GM18951 (cell line): ENCODE data around the gene ATG13.

Experiments
- POLR2A ChIP-seq: IDR thresholded peaks from 4 replicates; pipeline ENCODE4 v1.6.1; 2011; ENCODE audit warnings: mild to moderate bottlenecking; ENCODE audit not compliant: insufficient read length, insufficient read depth; ENCODE audit errors: extremely low read depth
- in situ Hi-C: fragments of 300-500 bp; cut with MboI; formaldehyde crosslinking; loops from one replicate; pipeline ENCODE4 v1.12.0; 2022; ENCODE audit warnings: low sequenced_read_pairs, mixed read lengths, inconsistent platforms; ENCODE audit not compliant: unreplicated experiment

Gene ATG13

DNA sequence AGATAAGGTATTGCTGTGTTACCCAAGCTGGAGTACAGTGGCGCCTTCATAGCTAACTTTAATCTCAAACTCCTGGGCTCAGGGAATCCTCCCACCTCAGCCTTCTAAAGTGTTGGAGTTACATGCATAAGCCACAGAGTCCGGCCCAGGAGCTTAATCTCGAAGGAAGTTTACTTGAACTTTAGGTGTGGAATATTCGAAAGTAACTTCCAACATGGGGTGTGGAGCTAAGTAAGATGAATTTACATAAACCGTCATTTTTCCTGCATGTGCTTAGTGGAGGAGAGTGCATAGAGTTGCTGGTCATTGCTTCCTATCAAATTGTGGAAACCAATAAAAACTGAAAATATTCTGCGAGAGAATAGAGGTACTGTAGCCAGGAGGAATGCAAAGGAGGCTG lies 1.5 kb downstream of the ATG13 start:
- no peak for TF ChIP-seq POLR2A
- in situ Hi-C loops = no loop called here

DNA sequence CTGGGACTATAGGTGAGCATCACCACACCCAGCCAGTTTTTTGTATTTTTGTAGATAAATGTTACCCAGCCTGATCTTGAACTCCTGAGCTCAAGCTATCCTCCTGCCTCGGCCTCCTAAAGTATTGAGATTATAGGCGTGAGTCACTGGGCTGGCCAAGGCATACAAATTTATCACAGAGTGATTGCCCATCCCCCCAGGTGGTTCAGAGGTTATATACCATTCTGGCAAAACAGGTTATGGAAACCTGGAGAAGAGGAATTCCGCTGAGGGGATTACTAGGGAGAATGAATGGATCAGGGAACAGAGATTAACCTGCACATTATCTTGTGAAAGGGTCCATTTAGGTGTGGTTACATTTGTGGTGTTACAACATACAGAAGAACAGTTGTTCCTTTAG lies 8.1 kb downstream of the ATG13 start:
- in situ Hi-C loops = no loop called here
- TF ChIP-seq POLR2A = no peak

DNA sequence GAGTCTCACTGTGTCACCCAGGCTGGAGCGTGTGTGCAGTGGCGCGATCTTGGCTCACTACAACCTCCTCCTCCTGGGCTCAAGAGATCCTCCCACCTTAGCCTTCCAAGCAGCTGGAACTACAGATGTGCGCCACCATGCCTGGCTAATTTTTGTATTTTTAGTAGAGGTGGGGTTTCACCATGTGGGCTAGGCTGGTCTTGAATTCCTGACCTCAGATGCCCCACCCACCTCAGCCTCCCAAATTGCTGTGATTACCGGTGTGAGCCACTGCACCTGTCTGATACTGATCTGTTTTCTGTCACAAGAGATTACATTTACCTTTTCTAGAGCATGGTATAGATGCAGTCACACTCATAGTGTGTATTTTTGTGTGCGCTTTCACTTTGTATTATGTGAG lies 11.6 kb downstream of the ATG13 start:
- in situ Hi-C loops = no loop called here
- no peak for TF ChIP-seq POLR2A

DNA sequence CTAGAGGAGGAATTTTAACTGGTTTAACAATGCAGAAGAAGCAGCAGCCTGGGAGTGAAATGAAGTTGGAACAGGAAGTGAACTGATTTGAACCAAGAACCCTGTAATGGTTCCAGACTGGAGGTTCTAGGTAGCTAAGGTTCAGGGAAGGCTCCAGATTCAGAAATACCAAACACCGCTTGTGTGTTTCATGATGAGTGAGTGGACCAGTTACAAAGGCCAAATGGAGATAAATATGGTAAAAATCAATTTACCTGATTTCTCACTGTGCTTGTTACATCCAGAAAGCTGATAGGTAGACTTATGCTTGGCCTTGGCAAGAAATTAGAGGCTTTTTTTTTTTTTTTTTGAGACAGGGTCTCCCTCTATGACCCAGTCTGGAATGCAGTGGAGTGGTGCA lies 12.9 kb downstream of the ATG13 start:
- in situ Hi-C loops = no loop called here
- TF ChIP-seq POLR2A = no peak

DNA sequence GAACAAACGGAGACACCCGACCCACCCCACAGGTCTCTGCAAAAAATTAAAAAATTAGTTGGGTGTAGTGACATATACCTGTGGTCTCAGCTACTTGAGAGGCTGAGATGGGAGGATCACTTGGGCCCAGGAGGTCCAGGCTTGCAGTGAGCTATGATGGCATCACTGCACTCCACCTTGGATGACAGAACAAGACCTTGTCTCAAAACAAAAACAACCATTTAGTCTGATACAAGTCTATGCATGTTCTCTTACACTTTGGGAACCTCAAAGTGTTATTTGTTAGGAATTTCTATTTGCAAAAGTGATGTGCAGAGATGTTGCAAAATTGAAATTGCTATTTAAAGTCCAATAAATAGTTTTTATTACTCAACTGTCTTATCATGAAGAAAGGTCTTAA lies 14.3 kb downstream of the ATG13 start:
- in situ Hi-C loops = no loop called here
- TF ChIP-seq POLR2A = no peak

DNA sequence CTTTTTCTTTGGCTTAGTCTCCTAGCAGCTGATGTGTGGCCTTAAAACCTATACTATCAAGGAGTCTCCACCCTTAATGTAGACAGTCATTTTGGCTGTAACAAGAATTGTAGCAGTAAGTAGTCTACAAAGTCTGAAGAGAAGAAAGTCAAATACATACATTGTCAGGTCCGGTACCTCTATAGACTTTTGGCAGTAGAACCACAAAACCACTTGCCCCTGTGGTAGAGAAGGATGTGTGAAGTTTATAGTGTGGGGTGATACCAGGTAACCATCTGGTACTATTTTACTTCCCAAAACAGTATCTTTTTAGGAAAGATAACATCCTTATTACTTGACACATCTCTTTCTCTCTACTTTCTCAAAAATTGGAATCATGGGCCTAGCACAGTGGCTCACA lies 15.1 kb downstream of the ATG13 start:
- in situ Hi-C loops = no loop called here
- no peak for TF ChIP-seq POLR2A

DNA sequence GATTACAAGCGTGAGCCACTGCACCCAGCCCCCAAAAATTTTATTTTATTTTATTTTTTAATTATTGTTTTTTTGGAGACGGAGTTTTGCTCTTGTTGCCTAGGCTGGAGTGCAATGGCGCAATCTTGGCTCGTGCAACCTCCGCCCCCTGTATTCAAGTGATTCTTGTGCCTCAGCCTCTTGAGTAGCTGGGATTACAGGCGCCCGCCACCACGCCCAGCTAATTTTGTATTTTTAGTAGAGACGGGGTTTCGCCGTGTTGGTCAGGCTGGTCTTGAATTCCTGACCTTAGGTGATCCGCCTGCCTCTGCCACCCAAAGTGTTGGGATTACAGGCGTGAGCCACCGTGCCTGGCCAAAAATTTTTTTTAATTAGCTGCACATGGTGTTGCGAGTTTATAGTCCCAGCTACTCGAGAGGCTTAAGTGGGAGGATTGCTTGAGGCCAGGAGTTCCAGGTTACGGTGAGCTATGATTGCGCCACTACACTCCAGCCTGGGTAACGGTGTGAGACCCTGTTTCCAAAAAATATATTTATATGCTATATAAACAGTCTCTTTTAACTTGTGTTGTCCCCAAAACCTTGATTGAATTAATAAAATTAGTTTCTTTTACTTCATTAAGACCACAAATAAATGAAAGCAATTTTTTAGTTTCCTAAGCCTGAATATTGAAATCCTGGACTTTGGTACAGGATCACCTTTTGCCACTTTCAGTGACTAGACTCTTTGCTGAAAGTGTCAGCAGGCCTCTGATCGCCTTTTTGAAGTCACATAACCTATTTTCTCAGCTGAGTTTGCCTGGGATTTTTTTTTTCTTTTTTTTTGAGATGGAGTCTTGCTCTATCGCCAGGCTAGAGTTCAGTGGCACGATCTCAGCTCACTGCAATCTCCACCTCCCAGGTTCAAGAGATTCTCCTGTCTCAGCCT lies 16.2 kb downstream of the ATG13 start:
- in situ Hi-C loops = no loop called here
- no peak for TF ChIP-seq POLR2A

DNA sequence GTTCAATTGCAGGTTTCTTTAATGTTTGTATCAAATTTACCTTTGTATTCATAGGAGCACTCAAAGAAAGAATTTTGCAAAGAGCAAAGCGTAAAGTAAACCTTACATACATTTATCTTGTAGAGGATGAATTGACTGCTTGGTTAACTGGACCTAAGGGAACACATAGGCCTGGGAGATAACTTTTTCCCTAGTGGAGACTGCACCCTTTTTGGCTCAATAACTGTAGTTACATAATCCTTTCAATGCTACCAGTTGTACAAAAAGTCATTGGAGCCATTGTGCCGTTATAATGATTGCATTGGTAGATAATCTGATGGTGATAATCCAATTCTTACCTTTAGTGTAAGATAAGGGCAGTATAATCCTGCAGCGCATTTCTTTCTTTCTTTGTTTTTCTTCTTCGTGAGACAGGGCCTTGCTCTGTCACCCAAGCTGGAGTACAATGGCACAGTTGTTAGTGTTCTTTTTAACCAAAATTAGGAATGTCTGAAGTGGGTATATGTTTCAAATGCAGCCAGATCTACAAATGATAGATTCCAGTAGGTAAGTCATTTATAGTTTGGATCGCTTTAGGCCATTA lies 18.3 kb downstream of the ATG13 start:
- in situ Hi-C loops = no loop called here
- no peak for TF ChIP-seq POLR2A

DNA sequence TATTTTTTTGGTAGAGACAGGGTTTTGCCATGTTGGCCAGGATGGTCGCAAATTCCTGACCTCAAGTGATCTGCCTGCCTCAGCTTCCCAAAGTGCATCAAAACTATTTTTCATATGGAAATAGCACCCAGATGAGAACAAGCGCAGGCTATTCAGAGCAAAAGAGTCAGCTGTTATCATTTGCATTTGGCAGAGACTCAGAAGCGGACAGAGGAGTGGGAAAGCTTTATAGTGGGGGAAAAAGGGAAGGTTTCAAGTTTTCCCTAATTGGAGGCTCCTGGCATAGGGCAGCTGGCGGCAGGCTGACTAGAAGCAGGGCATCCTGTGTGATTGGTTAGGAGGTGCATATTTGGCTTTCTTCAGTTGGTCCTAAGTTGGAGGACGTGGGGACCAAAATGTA lies 20.2 kb downstream of the ATG13 start:
- in situ Hi-C loops = no loop called here
- no peak for TF ChIP-seq POLR2A

DNA sequence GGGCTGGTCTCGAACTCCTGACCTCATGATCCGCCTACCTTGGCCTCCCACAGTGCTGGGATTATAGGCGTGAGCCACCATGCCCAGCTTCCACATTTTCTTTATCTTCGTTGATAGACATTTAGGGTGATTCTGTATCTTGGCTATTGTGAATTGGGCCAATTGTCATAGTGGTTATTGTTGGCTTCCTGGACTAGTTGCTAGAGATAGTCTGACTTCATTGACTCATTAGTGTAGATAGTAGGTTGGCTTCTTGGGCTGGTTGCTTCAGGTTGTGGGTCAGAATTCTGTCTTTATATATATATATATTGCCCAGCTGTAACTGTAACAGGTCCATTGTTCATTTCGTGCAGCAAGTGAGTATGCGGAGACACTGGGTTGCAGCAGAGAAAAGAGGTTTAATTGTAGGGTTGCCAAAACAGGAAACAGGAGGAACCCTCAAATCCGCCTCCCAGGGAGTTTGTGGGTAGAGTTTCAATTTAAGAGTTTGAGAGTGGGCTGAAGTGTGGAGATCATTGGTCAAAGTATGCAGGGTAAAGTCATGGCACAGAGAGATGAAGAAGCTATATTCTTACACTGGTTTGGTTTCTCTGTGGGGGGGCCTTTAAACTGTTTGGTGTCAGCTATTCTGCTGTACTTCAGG lies 22.0 kb downstream of the ATG13 start:
- in situ Hi-C loops = no loop called here
- TF ChIP-seq POLR2A = no peak

DNA sequence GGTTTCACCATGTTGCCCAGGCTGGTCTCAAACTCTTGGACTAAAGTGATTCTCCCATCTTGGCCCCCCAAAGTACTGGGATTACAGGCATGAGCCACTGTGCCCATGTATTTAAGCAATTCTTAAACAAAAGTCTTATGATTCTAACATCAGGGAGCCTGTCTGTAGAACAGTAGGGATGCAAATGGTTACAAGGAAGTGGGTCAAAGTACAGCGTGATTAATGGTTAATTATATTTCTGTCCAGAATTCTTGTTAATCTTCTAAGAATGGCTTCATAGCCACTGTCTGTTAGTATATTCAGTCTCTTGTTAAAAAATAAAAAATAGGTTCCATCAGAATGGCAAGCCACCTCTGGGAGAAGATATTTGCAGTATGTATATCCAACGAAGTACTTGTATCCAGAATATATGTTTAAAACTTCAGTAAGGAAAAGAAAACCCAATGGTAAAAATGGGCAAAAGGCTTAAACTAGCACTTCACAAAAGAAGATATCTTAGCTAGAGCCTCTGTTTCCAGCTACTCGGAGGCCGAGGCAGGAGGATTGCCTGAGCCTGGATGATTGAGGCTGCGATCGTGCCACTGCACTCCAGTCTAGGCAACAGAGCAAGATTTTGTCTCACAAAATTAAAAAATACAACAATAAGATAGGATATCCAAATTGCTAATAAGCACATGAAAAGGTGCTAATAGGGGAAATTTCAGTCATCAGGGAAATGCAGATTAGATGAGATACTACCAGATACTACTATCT lies 22.9 kb downstream of the ATG13 start:
- in situ Hi-C loops = no loop called here
- TF ChIP-seq POLR2A = no peak

DNA sequence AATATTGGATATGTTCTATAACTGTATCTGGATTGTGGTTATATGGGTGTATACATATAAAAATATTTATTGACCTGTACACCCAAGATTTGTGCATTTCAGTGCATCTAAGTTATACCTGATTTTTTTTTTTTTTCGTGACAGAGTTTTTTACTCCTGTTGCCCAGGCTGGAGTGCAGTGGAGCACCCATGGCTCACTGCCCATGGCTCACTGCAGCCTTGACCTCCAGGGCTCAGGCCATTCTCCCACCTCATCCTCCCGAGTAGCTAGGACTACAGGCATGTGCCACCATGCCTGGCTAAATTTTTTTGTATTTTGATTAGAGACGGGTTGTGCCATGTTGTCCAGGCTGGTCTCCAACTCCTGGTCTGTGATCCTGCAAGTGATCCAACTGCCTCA lies 24.3 kb downstream of the ATG13 start:
- no peak for TF ChIP-seq POLR2A
- in situ Hi-C loops = no loop called here
